HG03457 (cell line): ENCODE data around the gene PLA2G6.
"Not testable (repeated sequence)": the region's sequence is repeated elsewhere in the genome, so short reads cannot be mapped to it uniquely, and the experiment has no call there.

ENCODE experiments used
- ATAC-seq: cut with Tn5 transposase; IDR thresholded peaks from one replicate; pipeline ENCODE4 v1.9.1; 2021; ENCODE audit warnings: moderate number of reproducible peaks; ENCODE audit not compliant: unreplicated experiment

Gene PLA2G6

DNA sequence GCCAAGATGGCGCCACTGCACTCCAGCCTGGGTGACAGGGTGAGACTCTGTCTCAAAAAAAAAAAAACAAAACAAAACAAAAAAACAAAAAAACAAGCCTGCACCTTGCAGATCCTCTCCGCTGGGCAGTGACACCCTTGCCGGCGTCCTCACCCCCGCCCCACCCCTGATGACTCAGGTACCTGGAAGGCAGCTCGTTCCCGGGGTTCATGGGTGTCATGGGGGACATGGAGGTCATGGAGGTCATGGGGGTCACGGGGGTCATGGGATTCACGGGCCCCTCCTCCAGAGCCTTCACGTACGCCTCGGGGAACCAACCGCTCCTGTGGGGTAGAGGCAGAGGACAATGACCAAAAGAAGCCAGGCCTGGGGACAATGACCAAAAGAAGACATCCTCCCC, 94.7 kb downstream of the PLA2G6 start:
- ATAC-seq, result no peak

GRCh38 chr22:38086001-38086845, 95.4 kb downstream of the PLA2G6 start:
- no peak for ATAC-seq

- ATAC-seq, result no peak
Measured at GRCh38 chr22:38085501-38085900, 96.1 kb downstream of the PLA2G6 start.

GRCh38 chr22:38085056-38085455, 96.6 kb downstream of the PLA2G6 start:
- ATAC-seq, result no peak

GRCh38 chr22:38083931-38084631, 97.5 kb downstream of the PLA2G6 start, which contains the start of gene SLC16A8:
Gene SLC16A8, minus strand, starts transcription at chr22:38084184. Its CDS starts 1,311 bp downstream, at chr22:38082873.
- no peak for ATAC-seq

- ATAC-seq, result no peak
Measured at GRCh38 chr22:38082986-38083710, 98.5 kb downstream of the PLA2G6 start.

DNA sequence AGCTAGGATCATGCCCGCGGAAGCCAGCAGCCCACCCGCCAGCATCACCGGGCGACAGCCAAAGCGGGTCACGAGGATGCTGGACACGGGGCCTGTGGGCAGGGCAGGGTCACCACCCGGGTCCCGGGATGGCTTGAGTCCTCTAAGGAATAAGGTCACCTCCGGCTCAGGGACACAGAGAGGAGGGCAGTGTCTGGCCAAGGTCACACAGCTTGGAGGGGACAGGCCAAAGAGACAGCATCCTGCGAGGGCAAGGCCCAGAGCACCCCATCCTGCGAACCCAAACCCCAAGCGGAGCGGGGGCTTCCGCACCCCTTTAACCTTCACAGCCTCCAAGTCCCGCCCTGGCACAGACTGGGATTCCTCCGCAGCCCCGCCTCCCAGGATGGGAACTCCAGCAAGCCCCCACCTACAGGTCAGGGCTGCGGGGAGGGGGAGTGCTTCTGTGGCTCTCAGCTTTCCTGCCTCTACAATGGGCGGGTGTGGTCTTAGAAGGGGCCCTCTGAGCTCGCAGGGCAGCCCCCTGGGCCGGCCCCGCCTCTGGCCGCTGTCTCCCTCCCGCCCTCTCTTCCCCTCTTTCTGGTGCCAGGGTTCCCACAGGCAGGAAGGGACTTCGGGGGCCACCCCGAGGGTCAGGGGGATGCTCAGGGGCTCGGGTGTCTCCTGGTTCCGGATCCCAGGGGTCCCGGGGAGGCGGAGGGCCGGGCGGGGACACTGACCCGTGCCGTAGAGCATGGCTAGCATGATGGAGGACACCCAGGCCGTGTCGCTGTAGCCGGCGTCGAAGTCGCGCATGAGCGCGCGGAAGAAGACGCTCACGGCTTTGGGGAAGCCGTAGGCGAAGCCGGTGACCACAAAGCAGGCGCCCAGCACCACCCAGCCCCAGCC, 99.4 kb downstream of the PLA2G6 start:
- ATAC-seq, result no peak

DNA sequence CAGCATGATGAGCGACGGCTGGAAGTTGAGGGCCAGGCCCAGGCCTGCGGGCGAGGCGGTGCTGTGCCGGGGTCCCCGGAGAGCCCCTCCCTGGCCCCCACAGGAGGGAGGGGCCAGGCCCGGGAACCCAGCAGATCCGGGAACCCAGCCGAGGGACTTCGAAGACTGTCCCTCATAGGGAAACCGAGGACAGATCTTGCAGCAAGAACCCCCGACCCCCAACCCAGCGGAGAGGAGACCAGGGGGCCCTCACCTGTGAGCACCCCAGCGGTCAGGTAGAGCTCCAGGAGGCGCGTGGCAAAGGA, 100.0 kb downstream of the PLA2G6 start:
- no peak for ATAC-seq

DNA sequence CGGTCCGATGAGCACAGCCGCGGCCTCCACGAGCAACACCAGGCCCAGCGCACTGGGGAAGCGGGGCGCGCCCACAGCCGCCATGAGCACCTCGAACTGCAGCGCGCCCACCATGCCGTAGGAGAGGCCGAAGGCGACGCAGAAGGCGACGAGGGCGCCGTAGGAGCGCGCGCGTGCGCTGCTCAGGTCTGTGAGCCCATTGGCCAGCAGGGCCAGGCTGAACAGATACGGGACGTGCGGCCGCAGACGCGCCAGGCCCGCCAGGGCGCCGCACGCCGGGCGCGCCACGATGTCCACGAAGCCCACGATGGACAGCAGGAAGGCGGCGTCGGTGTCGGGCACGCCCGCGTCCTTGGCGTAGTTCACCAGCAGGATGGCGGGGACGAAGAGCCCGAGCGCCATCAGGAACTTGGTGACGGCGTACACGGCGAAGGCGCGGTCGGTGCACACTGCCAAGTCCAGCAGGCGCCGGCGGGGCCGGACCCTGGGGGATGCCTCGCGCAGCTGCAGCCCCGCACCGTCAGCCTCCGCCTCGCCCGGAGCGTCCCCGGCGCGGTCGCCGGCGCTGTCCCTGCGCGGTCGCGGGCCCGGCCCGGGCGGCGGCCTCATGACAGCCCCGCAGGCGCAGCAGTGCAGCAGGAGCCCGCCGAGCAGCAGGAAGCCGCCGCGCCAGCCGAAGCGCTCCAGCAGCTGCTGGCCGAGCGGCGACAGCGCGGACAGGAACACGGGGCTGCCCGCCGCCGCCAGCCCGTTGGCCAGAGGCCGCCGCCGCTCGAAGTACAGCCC, 100.6 kb downstream of the PLA2G6 start:
- ATAC-seq, result no peak

GRCh38 chr22:38080474-38080849, 101.2 kb downstream of the PLA2G6 start:
- no peak for ATAC-seq

DNA sequence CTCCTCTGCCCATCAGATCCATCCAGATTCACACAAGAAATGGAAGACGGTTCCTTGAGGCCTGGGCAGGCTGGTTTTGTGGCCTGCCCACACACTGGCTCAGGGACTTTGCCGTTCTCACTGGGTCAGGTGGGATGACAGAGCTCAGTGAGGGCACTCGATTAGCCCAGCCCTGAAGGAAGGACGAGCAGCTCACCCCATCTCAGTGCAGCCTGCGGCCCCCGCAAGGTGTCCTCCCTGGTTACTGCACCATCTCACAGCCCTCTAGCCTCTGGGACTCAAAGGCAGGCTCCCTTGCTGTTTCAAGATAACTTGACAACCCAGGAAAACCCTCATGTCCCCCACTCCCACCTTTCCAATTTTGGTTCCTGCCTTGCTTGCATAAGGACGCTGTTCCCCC, 101.8 kb downstream of the PLA2G6 start:
- no peak for ATAC-seq

DNA sequence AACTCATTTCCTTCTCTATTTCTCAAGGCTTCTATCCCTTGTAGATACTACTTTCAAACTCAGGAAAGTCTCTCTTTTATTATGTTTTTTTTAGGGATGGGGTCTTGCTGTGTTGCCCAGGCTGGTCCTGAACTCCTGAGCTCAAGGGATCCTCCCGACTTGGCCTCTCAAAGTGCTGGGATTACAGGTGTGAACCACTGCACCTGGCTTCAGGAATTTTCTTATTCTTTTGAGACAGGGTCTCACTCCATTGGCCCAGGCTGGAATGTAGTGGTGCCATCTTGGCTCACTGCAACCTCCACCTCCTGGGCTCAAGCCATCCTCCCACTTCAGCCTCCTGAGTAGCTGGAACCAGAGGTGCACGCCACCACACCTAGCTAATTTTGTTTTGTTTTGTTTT, 102.4 kb downstream of the PLA2G6 start:
- ATAC-seq, result not testable (repeated sequence)

DNA sequence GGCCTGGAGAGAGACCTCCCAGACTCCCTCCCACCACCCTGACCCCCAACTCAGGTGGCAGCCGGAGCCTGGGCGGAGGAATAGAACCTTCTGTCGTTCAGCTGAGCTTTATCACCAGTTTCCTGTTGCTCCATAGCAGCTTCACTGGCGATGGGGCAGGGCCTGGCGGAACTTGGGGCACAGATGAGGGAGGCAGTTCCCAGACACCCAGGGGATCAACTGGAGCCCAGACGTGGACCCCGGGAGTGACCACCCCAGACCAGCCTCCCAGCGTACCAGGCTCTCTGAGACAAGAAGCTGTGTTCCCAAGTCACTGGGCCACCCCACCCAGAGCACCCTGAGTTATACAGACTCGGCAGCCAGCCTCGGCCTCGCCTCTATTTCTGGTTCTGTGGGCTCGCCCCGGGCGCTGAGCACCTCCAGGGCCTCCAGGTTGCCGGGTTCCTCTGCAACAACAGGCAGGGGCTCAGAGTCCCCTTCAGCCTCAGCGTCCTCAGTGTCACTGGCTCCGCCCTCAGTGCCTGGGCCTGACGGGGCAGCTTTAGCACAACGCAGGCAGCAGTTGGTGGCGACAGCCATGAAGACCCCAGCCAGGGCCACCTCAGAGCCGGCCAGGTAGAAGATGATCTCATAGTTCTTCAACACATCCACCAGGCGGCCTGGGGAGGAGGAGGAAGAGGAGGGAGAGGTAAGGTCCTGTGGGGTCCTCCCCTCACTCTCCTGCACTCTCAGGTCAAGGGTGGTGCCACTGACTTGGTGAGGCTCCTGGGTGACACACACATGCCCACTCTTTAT, 103.4 kb downstream of the PLA2G6 start:
- no peak for ATAC-seq

GRCh38 chr22:38077595-38077994, 104.0 kb downstream of the PLA2G6 start:
- ATAC-seq, result no peak

DNA sequence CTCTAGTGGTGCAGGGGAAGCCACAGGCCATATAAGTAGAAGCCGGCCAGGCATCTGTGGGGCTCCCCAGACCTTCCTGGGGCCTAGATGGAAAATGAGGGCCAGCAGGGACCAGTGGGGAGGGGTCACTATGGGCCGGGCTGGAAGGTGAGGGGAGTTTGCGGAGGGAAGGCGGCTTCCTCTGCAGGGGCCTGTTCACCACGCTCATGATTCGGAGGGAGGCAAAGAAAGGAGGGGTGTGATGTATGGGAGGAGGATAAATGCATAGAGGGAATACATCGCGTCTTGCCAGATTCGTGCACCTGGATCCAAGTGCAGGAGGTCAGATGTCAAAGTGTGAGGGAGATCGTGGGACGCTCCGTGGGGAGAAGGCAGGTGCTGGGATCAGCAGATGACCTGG, 104.5 kb downstream of the PLA2G6 start:
- no peak for ATAC-seq

GRCh38 chr22:38075961-38076360, 105.7 kb downstream of the PLA2G6 start:
- ATAC-seq, result no peak

DNA sequence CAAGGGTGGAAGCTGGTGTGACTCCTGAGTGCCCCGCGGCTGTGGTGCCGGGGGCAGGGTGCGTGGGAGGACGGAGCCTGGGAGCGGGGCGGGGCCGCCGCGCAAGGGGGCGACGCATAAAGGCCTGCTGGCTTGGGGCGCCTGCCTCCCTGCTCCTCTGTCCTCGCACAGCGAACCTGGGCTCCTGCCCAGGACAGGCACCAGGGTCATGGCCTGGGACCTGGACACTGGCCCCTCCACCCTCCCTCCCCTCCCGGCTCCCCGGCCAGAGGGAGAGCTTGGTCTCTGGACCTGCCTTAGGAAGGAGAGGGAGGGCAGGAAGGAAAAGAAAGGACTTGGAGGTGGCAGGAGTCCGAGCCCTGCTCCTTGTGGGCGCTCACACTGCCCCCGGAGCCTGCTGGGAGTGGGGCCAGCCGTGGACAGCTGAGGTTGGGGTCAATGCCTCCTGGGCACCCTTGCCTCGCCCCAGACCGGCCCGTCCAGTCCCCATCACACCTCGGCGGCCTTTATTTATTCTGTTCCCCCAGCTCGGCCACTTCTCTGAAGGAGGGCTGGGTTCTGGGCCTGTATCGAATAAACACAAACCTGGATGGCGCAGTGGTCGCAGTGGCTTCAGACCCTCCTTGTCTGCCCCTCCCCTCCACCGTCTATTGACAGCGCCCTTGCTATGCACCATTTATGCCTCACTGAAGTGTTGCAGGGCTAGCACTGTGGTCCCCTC, 106.4 kb downstream of the PLA2G6 start:
- no peak for ATAC-seq
